ENCODE results near the gene MPL.

GRCh38 chr1:43383449-43383848 lies 45.8 kb downstream of the MPL start:
- TF ChIP-seq EZH2 (IDR thresholded peaks at IDR 0.05; ENCODE audit: borderline replicate concordance, low read length) (no peak), CTCF (conservative IDR thresholded peaks at IDR 0.05 in 1 of 2, IDR thresholded peaks at IDR 0.05 in 1 of 2; ENCODE audit: extremely low read depth in 1 of 2, insufficient read depth in 1 of 2, low read depth in 1 of 2, low read length in 2 of 2) (peak in 1 of 2 donors; percentile 39)

Data from mammary epithelial cell (primary cell).